OCI-LY7 (cell line): ENCODE data around the gene UGT1A9. TPM values are rescaled to one million over a fixed set of nuclear protein-coding genes. Genes with fewer than 3 reads are reported as not detected.

ENCODE experiments used
- BruUV-seq: library from RNA; stranded (reverse); fragments of 400-500 nt; replicated peaks from 2 replicates; lab custom pipeline; 2021; lab: Mats Ljungman, UMichigan
- CTCF ChIA-PET: fragments of 300-600 bp; sonication (Branson Sonifier 250); formaldehyde crosslinking; loops from one replicate; lab custom pipeline; 2022; ENCODE audit warnings: antibody characterized with exemption; ENCODE audit not compliant: unreplicated experiment; lab: Charles Lee
- POLR2A ChIA-PET: fragments of 300-600 bp; sonication (Branson Sonifier 250); formaldehyde crosslinking; loops from one replicate; lab custom pipeline; 2022; ENCODE audit warnings: antibody characterized with exemption; lab: Charles Lee
- DNase-seq: peaks from one replicate; pipeline ENCODE4 v3.0.0-alpha.2; 2015; ENCODE audit warnings: low spot score
- H2AFZ ChIP-seq: fragments of 200-600 bp; sonication (generic), shearing (Covaris generic); 2 replicates; pipeline ENCODE4 v1.6.1; 2014; ENCODE audit warnings: mild to moderate bottlenecking, antibody characterized with exemption, low read length, moderate library complexity
- H3K27ac ChIP-seq: fragments of 200-600 bp; sonication (generic); 2 replicates; pipeline ENCODE4 v1.5.1; 2014; ENCODE audit warnings: mixed run types, low read depth, mild to moderate bottlenecking, moderate library complexity, low read length, inconsistent platforms; ENCODE audit not compliant: poor library complexity, severe bottlenecking
- H3K36me3 ChIP-seq: fragments of 200-600 bp; sonication (generic); 2 replicates; pipeline ENCODE4 v1.6.1; 2014; ENCODE audit warnings: mild to moderate bottlenecking, antibody characterized with exemption, low read length, moderate library complexity, mixed read lengths; ENCODE audit not compliant: insufficient read depth
- H3K4me1 ChIP-seq: fragments of 200-600 bp; sonication (generic); 2 replicates; pipeline ENCODE4 v1.5.1; 2014; ENCODE audit warnings: mild to moderate bottlenecking, low read length; ENCODE audit not compliant: insufficient read depth, poor library complexity, severe bottlenecking
- H3K4me2 ChIP-seq: fragments of 200-600 bp; sonication (generic); 2 replicates; pipeline ENCODE4 v1.6.1; 2014; ENCODE audit warnings: mild to moderate bottlenecking, low read length
- H3K4me3 ChIP-seq: fragments of 200-600 bp; sonication (generic); 2 replicates; pipeline ENCODE4 v1.5.1; 2014; ENCODE audit warnings: mild to moderate bottlenecking, low read depth, low read length; ENCODE audit not compliant: poor library complexity, severe bottlenecking
- H3K79me2 ChIP-seq: fragments of 200-600 bp; sonication (generic); 2 replicates; pipeline ENCODE4 v1.6.1; 2016; ENCODE audit warnings: low read depth, mild to moderate bottlenecking, low read length, moderate library complexity, mixed read lengths; ENCODE audit not compliant: insufficient read depth
- H3K9me2 ChIP-seq: fragments of 200-600 bp; sonication (generic); 2 replicates; pipeline ENCODE4 v1.6.1; 2016; ENCODE audit warnings: mild to moderate bottlenecking, low read length, mixed read lengths; ENCODE audit not compliant: insufficient read depth
- H3K9me3 ChIP-seq: fragments of 200-600 bp; sonication (generic); 2 replicates; pipeline ENCODE4 v1.6.1; 2014; ENCODE audit warnings: mild to moderate bottlenecking, mixed run types, low read length, mixed read lengths
- H4K20me1 ChIP-seq: fragments of 200-600 bp; sonication (generic); 2 replicates; pipeline ENCODE4 v1.6.1; 2014; ENCODE audit warnings: mild to moderate bottlenecking, antibody characterized with exemption, low read length, moderate library complexity, mixed read lengths; ENCODE audit not compliant: insufficient read depth
- EZH2phosphoT487 ChIP-seq: fragments of 200-600 bp; sonication (generic); IDR thresholded peaks from 2 replicates; pipeline ENCODE4 v1.6.1; 2018; ENCODE audit warnings: low read depth, borderline replicate concordance, mild to moderate bottlenecking, mixed run types, antibody characterized with exemption, low read length, moderate library complexity, mixed read lengths
- intact Hi-C: fragments of 100-400 bp; cut with micrococcal nuclease; formaldehyde crosslinking; loops from one replicate; pipeline ENCODE4 v1.10.0; 2022; ENCODE audit not compliant: unreplicated experiment
- total RNA-seq, 2 experiments: library from RNA; depleted of rRNA in 1 of 2; stranded (reverse); fragments of >200 nt in 1 of 2; shearing (Covaris generic) in 1 of 2; gene quantifications; 2 replicates each; pipeline ENCODE4 v1.2.3, GENCODE V29; 2014 to 2022
- TF ChIP-seq, protein P1 (sequence below): fragments of 200-600 bp; sonication (generic); conservative IDR thresholded peaks from 2 replicates; pipeline ENCODE4 v1.5.1; 2014; ENCODE audit warnings: mild to moderate bottlenecking, antibody characterized with exemption, low read length, moderate library complexity, mixed read lengths

The UGT1A9 gene
- total RNA-seq, 2 experiments from 2014 or later: not detected

DNA sequence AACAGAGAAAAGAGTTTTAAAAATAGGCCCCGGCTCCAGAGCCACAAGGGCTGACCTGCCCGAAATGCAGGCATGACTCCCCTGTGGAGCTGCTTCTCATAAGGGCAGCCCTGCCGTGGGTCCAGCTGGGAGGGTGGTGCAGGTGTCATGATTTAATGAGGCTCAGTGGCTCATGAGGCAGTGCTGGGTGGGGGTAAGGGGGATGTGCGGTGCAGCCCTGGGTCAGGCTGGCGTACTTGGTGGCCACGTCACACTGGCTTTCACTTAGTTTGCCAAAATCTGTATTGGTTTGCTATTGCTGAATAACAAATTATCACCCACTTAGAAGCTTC is 149.0 kb downstream of the UGT1A9 start:
- TF ChIP-seq, protein P1, sequence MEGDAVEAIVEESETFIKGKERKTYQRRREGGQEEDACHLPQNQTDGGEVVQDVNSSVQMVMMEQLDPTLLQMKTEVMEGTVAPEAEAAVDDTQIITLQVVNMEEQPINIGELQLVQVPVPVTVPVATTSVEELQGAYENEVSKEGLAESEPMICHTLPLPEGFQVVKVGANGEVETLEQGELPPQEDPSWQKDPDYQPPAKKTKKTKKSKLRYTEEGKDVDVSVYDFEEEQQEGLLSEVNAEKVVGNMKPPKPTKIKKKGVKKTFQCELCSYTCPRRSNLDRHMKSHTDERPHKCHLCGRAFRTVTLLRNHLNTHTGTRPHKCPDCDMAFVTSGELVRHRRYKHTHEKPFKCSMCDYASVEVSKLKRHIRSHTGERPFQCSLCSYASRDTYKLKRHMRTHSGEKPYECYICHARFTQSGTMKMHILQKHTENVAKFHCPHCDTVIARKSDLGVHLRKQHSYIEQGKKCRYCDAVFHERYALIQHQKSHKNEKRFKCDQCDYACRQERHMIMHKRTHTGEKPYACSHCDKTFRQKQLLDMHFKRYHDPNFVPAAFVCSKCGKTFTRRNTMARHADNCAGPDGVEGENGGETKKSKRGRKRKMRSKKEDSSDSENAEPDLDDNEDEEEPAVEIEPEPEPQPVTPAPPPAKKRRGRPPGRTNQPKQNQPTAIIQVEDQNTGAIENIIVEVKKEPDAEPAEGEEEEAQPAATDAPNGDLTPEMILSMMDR: no peak
- no peak for TF ChIP-seq EZH2phosphoT487
- no peaks in the 10 kb centered on the region for H4K20me1 ChIP-seq
- no peak overlapping the region for H2AFZ ChIP-seq
- H3K4me3 ChIP-seq: no peak overlapping the region
- no peaks in the 10 kb centered on the region for H3K79me2 ChIP-seq
- no peaks in the 10 kb centered on the region for H3K36me3 ChIP-seq
- no peak overlapping the region for H3K4me2 ChIP-seq
- intact Hi-C loops: no loop called here
- BruUV-seq: no TSS peak
- no peak overlapping the region for H3K27ac ChIP-seq
- H3K9me3 ChIP-seq: no peaks in the 10 kb centered on the region
- ChIA-PET POLR2A (interaction anchor here (0.6 kb wide), 1 partner anchor 51 kb away, joined by 4 read pairs; no protein-coding TSS in a partner anchor), CTCF (interaction anchor here (0.5 kb wide), 1 partner anchor 38 kb away, joined by 3 read pairs; no protein-coding TSS in a partner anchor)
- no peak for DNase-seq
- H3K9me2 ChIP-seq: no peaks in the 10 kb centered on the region
- no peaks in the 10 kb centered on the region for H3K4me1 ChIP-seq

DNA sequence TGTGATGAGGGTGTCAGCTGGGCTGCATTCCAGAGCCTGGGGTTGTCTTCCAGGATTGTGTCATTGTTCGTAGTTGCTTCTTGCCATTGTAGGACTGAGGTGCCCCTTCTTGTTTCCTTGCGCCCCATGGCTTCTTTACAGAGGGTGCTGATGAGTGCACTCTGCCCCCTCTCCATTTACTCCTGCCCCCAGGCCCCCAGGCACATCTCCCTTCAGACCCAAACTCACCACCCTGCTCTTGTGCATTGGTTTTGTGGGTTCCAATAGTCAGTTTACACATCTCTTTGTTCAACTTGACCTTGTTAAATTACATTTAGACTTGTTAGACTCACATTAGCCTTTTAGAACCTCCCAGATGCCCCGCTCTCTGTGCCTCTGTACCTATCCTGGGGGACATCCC is 149.5 kb downstream of the UGT1A9 start:
- ChIA-PET POLR2A (no interaction called here), CTCF (no interaction called here)
- H3K36me3 ChIP-seq: no peaks in the 10 kb centered on the region
- no peak overlapping the region for H3K4me2 ChIP-seq
- no peaks in the 10 kb centered on the region for H3K79me2 ChIP-seq
- H3K4me1 ChIP-seq: no peaks in the 10 kb centered on the region
- no peaks in the 10 kb centered on the region for H4K20me1 ChIP-seq
- no peak for DNase-seq
- H3K4me3 ChIP-seq: no peak overlapping the region
- H3K27ac ChIP-seq: no peak overlapping the region
- intact Hi-C loops: no loop called here
- H3K9me3 ChIP-seq: no peaks in the 10 kb centered on the region
- no peaks in the 10 kb centered on the region for H3K9me2 ChIP-seq
- H2AFZ ChIP-seq: no peak overlapping the region
- TF ChIP-seq EZH2phosphoT487: no peak
- TF ChIP-seq, protein P1: no peak
- no TSS peak for BruUV-seq

- BruUV-seq: no TSS peak
- Histone ChIP-seq H3K9me3 (no peaks in the 10 kb centered on the region), H3K9me2 (no peaks in the 10 kb centered on the region), H3K79me2 (no peaks in the 10 kb centered on the region), H4K20me1 (no peaks in the 10 kb centered on the region), H2AFZ (no peak overlapping the region), H3K36me3 (no peaks in the 10 kb centered on the region), H3K4me2 (no peak overlapping the region), H3K4me3 (no peak overlapping the region), H3K27ac (no peak overlapping the region), H3K4me1 (no peaks in the 10 kb centered on the region)
- CTCF ChIA-PET: no interaction called here
- no peak for DNase-seq
- TF ChIP-seq EZH2phosphoT487: no peak
- TF ChIP-seq, protein P1: no peak
- intact Hi-C loops: no loop called here
- POLR2A ChIA-PET: no interaction called here
Observed at GRCh38 chr2:233821709-233822100, 150.0 kb downstream of the UGT1A9 start.
